OCI-LY3 (cell line): Measurements from ENCODE around the gene ACP7.

Experiments used
- H2AFZ ChIP-seq: fragments of 200-600, 300-600 bp; shearing (Covaris generic); 2 replicates; pipeline ENCODE4 v1.6.0; 2014; ENCODE audit warnings: antibody characterized with exemption, low read depth, low read length
- H3K27ac ChIP-seq: fragments of 200-600, 300-600 bp; sonication (generic); 2 replicates; pipeline ENCODE4 v1.5.1; 2014; ENCODE audit warnings: mild to moderate bottlenecking, low read length, moderate library complexity, mixed read lengths
- H3K27me3 ChIP-seq: fragments of 200-600, 300-600 bp; sonication (generic); 2 replicates; pipeline ENCODE4 v1.6.1; 2014; ENCODE audit warnings: low read depth, low read length, mixed read lengths
- H3K36me3 ChIP-seq: fragments of 200-600, 300-600 bp; sonication (generic); replicated peaks from 2 replicates; pipeline ENCODE3; 2014; ENCODE audit warnings: low read depth, low read length, mixed read lengths
- H3K4me1 ChIP-seq: fragments of 300-600, 200-600 bp; sonication (generic); 2 replicates; pipeline ENCODE4 v1.6.1; 2014; ENCODE audit warnings: low read length, mixed read lengths
- H3K4me2 ChIP-seq: fragments of 200-600, 300-600 bp; sonication (generic); 2 replicates; pipeline ENCODE4 v1.6.1; 2014; ENCODE audit warnings: low read length, mixed read lengths
- H3K4me3 ChIP-seq: fragments of 300-600, 200-600 bp; sonication (generic); 2 replicates; pipeline ENCODE4 v1.5.1; 2014; ENCODE audit warnings: antibody characterized with exemption, mild to moderate bottlenecking, low read length, moderate library complexity
- H3K79me2 ChIP-seq: fragments of 300-600, 200-600 bp; shearing (Covaris generic); 2 replicates; pipeline ENCODE4 v1.6.1; 2014; ENCODE audit warnings: mild to moderate bottlenecking, low read length, mixed read lengths
- H3K9ac ChIP-seq: fragments of 300-600, 200-600 bp; shearing (Covaris generic); 2 replicates; pipeline ENCODE4 v1.6.0; 2014; ENCODE audit warnings: mild to moderate bottlenecking, low read length, moderate library complexity
- H3K9me3 ChIP-seq: fragments of 200-600, 300-600 bp; shearing (Covaris generic); 2 replicates; pipeline ENCODE4 v1.6.1; 2014; ENCODE audit warnings: low read length, mixed read lengths; ENCODE audit not compliant: insufficient read depth
- H4K20me1 ChIP-seq: fragments of 200-600, 300-600 bp; sonication (generic); 2 replicates; pipeline ENCODE4 v1.6.1; 2016; ENCODE audit warnings: low read length, mixed read lengths; ENCODE audit not compliant: insufficient read depth
- CTCF ChIP-seq: fragments of 200-600, 300-600 bp; sonication (generic); IDR thresholded peaks from 2 replicates; pipeline ENCODE4 v1.5.1; 2014; ENCODE audit warnings: antibody characterized with exemption, low read length, low read depth
- EZH2phosphoT487 ChIP-seq: fragments of 200-600 bp; shearing (Covaris generic); IDR thresholded peaks from 2 replicates; pipeline ENCODE4 v1.6.1; 2018; ENCODE audit warnings: antibody characterized with exemption, mixed run types, low read depth

The ACP7 gene

GRCh38 chr19:39082167-39082566 is 2.0 kb upstream of the ACP7 start:
- Histone ChIP-seq H3K9ac (no peak overlapping the region), H3K27ac (no peak overlapping the region), H3K4me3 (no peak overlapping the region), H2AFZ (no peak overlapping the region), H3K4me1 (no peaks in the 10 kb centered on the region), H3K4me2 (no peak overlapping the region), H3K36me3 (no peaks in the 10 kb centered on the region), H3K27me3 (peaks cover 18% of the 10 kb centered on the region), H3K79me2 (no peaks in the 10 kb centered on the region), H4K20me1 (no peaks in the 10 kb centered on the region), H3K9me3 (no peaks in the 10 kb centered on the region)
- TF ChIP-seq CTCF (no peak), EZH2phosphoT487 (no peak)

DNA sequence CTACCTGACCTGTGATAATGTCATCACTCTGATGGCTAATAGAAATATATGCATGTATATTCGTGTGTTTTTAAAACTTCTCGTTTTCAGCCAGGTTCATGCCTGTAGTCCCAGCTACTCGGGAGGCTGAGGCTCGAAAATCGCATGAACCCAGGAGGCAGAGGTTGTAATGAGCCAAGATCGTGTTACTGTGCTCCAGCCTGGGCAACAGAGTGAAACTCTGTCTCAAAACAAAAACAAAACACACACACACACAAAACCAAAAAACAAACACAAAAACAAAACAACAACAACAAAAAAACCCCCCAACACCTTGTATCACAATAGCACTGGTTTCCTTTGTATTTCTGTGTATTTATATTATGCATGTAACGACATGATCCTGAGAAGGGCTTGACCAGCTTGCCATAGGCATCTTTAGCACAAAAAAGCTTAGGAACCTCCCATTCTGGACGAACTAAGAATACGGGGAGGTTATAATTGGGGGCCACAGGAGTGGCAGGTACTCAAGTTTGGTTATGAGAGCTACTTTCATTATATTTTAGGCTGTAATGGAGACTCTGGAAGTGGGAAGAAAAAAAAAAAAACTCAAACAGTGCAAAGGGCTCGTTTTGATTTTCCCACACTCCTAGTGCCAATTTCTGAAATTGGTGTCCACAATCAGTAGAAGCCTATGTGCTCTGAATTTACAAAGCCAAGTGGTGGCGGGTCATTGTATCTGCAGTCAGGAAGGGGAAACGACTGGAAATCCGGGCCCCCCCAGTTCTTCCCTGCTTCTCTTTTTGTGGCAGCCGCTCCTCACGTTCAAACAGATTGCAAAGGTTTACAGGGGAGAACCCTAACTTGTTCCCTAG is 1.2 kb upstream of the ACP7 start:
- H3K9me3 ChIP-seq, result no peaks in the 10 kb centered on the region
- H3K4me3 ChIP-seq, result no peak overlapping the region
- no peak overlapping the region for H2AFZ ChIP-seq
- no peak overlapping the region for H3K9ac ChIP-seq
- no peaks in the 10 kb centered on the region for H4K20me1 ChIP-seq
- no peak overlapping the region; the same call in 1 of the 2 replicates for H3K4me2 ChIP-seq
- H3K79me2 ChIP-seq, result no peaks in the 10 kb centered on the region
- peaks cover 20% of the 10 kb centered on the region for H3K27me3 ChIP-seq
- no peak overlapping the region for H3K27ac ChIP-seq
- H3K4me1 ChIP-seq, result no peaks in the 10 kb centered on the region
- no peaks in the 10 kb centered on the region for H3K36me3 ChIP-seq
- TF ChIP-seq CTCF (no peak), EZH2phosphoT487 (no peak)

DNA sequence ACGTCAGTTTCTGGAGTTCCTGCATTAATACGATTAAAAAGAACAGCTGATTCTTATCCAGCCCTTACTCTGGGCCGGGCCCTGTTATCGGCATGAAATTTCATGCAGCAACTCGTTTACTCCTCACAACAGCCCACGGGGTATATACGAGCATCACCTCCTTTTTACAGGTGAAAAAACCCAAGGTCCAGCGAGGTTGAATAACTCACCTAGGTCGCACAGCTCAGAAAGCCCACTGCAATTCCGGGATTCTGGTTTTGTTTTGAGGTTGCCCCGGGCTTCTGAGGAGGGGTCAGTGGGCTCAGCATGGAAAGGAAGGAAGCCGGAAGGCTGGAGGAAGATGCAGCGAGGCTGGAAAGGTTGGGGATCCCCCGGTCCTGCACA is 577 bp upstream of the ACP7 start:
- Histone ChIP-seq H3K79me2 (no peaks in the 10 kb centered on the region), H3K9me3 (no peaks in the 10 kb centered on the region), H3K36me3 (no peaks in the 10 kb centered on the region), H4K20me1 (no peaks in the 10 kb centered on the region), H2AFZ (no peak overlapping the region), H3K4me3 (no peak overlapping the region), H3K9ac (no peak overlapping the region), H3K27me3 (peaks cover 17% of the 10 kb centered on the region; the same call in 1 of the 2 replicates), H3K4me1 (no peaks in the 10 kb centered on the region), H3K27ac (no peak overlapping the region), H3K4me2 (no peak overlapping the region)
- no peak for TF ChIP-seq EZH2phosphoT487
- no peak for TF ChIP-seq CTCF

- no peak overlapping the region for H3K9ac ChIP-seq
These were observed 538 bp downstream of the ACP7 start for GRCh38 chr19:39084732-39085080.

More at GRCh38 chr19:39084732-39085080, 538 bp downstream of the ACP7 start:
- H4K20me1 ChIP-seq, result no peaks in the 10 kb centered on the region
- H3K36me3 ChIP-seq, result no peaks in the 10 kb centered on the region
- H3K9me3 ChIP-seq, result no peaks in the 10 kb centered on the region
- no peak overlapping the region for H3K4me3 ChIP-seq
- H3K4me2 ChIP-seq, result no peak overlapping the region
- H3K79me2 ChIP-seq, result no peaks in the 10 kb centered on the region
- TF ChIP-seq EZH2phosphoT487 (no peak), CTCF (no peak)
- no peaks in the 10 kb centered on the region for H3K4me1 ChIP-seq
- H3K27ac ChIP-seq, result no peak overlapping the region
- no peak overlapping the region for H2AFZ ChIP-seq
- peaks cover 16% of the 10 kb centered on the region; the same call in 1 of the 2 replicates for H3K27me3 ChIP-seq
